Activated CD8-positive, alpha-beta memory T cell treated with anti-CD3 and anti-CD28 coated beads for 1 hour (primary cell): ENCODE results near the gene CAPN10.

ENCODE experiments used
- DNase-seq, 2 donors: peaks; one replicate each; pipeline ENCODE4 v3.0.0-alpha.2; 2020; ENCODE audit warnings: low read depth in 1 of 2; ENCODE audit errors: extremely low read depth in 1 of 2

The CAPN10 gene

DNA sequence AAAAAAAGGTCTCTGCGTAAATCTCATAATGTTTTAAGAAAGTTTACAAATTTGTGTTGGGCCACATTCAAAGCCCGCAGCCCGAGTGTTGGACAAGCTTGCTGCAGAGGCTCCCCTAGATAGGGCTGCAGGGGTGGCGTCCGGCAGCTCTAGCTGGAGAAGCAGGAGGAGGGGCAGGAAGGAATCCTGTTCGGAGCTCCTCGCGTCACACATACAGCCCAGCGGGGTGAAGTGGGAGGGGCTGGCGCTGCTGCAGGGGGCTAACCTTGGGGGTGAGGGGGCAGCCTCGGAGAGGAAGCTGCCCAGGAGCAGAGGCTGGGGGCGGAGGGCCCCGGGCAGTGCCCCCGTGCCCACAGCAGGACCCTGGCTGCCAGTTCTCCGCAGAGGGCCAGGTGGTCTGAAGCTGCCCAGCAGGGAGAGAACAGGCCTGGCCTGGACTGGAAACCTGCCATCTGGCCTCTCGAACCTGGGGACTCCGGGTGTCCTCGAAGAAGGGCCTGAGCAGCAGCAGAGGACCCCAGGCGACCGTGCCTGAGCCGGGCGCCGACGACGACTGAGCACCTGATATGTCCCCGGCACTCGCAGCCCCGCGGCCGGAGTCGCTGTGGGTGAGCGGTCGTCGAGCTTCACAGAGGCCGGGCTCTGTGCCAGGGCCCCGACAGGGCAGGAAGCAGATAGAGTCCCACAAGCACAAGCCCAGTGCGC is 36.1 kb downstream of the CAPN10 start:
- DNase-seq, result peak in 1 of 2 donors; percentile 42

- DNase-seq, result no peak
Measured at GRCh38 chr2:240623531-240624010, 37.0 kb downstream of the CAPN10 start.

GRCh38 chr2:240624011-240624949 is 37.7 kb downstream of the CAPN10 start:
- DNase-seq, result no peak

- peak; percentile 52 to 79 for DNase-seq
Measured at GRCh38 chr2:240624950-240625621, 38.6 kb downstream of the CAPN10 start, which contains the start of gene GPR35. GPR35 (plus strand) TSS chr2:240625480; CDS start chr2:240629953, 4,473 bp downstream.

GRCh38 chr2:240626531-240627300 is 40.2 kb downstream of the CAPN10 start:
- DNase-seq, result no peak

DNA sequence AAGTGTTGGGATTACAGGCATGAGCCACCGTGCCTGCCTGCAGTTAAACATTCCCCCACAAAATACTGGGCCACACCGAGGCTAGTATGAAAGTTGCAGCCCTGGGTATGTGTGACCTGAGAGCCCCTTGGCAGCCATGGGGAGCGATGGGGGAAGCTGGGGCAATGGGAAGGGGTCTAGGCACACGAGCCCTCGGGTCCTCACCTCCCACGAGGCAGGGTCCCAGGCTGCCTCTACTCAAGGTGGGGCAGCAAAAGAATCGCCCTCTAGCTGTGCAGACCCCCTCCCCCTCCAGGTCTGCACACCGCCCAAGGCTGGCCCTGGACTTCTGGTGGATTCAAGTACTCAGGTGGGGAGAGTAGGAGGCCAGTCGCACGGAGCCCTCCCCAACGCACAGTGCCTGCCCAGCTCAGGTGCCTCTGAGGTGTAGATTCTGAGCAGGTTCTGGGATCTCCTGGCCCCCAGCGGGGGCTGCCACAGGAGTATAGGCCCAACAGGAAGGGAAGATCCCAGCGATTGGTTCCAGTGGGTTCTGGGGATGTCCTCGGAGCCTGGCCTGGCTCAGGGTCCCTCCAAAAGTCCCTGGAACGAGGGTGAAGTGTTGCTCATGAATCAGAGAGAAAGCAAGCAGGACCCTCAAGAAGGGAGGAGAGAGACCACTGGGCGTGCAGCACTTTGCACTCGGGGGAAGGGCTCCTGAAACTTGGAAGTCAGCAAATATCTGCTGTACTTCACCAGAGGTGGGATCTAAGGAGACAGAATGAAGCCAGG is 41.4 kb downstream of the CAPN10 start:
- DNase-seq, result no peak

- DNase-seq, result no peak
Measured at GRCh38 chr2:240628507-240628807, 41.9 kb downstream of the CAPN10 start.

- no peak for DNase-seq
Measured at GRCh38 chr2:240628808-240629618, 42.5 kb downstream of the CAPN10 start.

DNA sequence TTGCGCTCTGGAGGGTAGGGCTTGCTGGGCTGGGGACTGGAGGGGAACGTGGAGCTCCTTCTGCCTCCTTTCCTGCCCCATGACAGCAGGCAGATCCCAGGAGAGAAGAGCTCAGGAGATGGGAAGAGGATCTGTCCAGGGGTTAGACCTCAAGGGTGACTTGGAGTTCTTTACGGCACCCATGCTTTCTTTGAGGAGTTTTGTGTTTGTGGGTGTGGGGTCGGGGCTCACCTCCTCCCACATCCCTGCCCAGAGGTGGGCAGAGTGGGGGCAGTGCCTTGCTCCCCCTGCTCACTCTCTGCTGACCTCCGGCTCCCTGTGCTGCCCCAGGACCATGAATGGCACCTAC is 43.1 kb downstream of the CAPN10 start:
- no peak for DNase-seq

DNA sequence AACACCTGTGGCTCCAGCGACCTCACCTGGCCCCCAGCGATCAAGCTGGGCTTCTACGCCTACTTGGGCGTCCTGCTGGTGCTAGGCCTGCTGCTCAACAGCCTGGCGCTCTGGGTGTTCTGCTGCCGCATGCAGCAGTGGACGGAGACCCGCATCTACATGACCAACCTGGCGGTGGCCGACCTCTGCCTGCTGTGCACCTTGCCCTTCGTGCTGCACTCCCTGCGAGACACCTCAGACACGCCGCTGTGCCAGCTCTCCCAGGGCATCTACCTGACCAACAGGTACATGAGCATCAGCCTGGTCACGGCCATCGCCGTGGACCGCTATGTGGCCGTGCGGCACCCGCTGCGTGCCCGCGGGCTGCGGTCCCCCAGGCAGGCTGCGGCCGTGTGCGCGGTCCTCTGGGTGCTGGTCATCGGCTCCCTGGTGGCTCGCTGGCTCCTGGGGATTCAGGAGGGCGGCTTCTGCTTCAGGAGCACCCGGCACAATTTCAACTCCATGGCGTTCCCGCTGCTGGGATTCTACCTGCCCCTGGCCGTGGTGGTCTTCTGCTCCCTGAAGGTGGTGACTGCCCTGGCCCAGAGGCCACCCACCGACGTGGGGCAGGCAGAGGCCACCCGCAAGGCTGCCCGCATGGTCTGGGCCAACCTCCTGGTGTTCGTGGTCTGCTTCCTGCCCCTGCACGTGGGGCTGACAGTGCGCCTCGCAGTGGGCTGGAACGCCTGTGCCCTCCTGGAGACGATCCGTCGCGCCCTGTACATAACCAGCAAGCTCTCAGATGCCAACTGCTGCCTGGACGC is 43.6 kb downstream of the CAPN10 start:
- DNase-seq, result no peak

GRCh38 chr2:240630771-240631547 is 44.4 kb downstream of the CAPN10 start:
- DNase-seq, result no peak

DNA sequence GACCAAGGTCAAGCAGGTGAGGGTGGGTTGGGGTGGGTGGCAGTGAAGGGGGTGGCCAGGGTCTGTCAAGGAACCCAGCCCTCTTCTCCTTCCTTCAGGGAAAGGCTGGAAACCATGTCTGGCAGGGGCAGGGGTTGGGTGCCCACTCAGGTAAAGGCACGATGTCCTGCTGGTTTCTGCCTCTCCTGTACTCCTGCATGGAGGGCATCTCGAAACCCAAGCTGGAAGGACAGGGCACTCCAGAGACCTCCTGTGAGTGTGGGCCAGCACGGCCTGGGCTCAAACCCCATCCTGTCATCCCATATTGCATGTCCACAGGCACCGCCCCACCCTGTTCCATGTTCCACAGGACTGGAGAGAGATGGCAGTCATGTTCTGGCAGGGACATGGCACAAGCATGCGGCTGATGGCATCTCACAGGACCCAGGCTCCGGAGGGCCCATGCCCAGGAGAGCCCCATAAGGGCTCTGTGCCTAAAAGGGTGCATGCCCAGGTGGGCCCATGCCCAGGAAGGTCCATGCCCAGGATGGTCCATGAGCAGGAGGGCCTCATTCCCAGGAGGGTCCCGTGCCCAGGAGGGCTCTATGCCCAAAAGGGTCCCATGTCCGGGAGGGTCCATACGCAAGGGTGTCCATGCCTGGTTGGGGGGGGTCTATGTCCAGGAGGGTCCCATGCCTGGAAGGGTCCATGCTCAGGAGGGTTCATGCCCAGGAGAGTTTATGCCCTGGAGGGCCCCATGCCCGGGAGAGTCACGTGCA is 45.2 kb downstream of the CAPN10 start:
- DNase-seq, result no peak

- DNase-seq, result no peak
Measured at GRCh38 chr2:240632306-240632721, 45.8 kb downstream of the CAPN10 start.

- no peak for DNase-seq
Measured at GRCh38 chr2:240635121-240635997, 48.8 kb downstream of the CAPN10 start.

DNA sequence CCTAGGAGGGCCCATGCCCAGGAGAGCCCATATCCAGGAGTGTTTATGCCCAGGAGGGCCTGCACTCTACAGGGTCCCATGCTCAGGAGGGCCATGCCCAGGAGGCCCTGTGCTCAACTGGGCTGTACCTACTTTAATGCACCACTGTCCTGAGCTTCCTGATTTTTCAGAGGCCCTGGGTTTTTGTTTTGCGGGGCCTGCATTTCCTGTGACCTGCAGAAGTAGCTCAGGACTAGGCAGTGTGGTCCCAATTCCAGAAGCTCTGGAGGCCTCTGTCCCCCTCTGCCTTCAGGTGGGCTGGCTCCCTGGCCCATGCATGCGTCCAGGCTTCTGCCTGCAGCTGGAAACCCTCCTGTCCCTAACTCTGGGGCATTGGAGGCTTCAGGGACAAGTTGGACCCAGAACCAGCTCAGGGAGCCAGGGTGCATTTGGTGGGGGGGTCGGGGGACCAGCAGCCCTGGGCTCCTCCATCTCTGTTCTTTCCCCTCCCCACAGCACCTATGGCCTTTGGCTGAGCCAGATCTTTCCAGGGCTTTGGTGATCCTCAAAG is 49.5 kb downstream of the CAPN10 start:
- no peak for DNase-seq
